OCI-M1 (cell line): Measurements from ENCODE around the gene VWA8.
"Not testable (repeated sequence)": the region's sequence is repeated elsewhere in the genome, so short reads cannot be mapped to it uniquely, and the experiment has no call there.

Source experiments
- DNase-seq: peaks from one replicate; lab custom pipeline; 2025; lab: John Stamatoyannopoulos, UW

The VWA8 gene

DNA sequence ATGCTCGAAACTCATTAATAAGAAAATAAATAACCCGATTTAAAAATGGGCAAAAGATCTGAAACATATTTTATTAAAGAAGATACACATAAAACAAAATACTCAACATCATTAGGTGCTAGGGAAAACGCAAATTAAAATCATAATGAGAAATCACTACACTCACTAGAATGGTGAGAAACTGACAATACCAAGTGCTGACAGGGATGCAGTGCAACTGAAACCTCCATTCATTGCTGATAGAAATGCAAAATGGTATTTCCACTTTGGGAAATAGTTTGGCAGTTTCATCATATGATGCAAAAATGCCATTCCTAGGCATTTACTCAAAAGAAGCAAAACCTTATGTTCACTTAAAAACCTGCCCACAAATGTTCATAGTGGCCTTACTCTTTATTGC is 278.1 kb downstream of the VWA8 start:
- DNase-seq, result no peak

DNA sequence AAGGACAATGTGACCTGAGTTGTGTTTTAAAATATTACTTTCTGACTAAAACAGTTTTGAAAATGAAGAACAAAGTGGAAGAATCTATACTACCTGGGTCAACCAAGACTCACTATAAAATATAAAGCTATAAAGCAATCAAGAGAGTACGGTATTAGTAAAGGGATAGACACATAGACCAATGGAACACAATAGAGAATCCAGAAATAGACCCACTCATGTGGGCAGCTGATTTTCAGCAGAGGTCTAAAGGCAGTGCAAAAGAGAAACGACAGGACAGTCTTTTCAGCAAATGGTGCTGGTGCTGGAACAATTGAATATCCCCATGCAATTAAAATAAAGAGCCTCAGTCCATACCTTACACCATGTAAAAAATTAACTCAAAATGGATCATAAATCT is 278.9 kb downstream of the VWA8 start:
- DNase-seq, result no peak

DNA sequence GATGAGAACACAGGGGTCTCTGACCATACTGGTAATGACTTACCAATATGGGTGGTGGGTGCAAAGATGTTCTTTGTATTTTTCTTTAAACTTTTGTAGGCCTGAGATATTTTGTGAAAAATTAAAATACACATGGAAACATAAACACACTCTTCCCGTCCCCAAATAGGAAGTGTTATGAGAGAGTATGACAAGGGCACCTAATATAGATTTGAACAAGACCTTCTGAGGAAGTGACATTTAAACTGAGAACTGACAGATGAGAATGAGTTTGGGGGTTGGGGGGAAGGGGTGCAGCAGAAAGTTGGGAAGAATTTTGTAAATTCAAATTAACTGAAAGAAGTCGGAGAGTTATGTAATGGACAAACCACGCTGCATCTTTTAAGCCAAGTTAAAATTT is 279.3 kb downstream of the VWA8 start:
- DNase-seq, result no peak

DNA sequence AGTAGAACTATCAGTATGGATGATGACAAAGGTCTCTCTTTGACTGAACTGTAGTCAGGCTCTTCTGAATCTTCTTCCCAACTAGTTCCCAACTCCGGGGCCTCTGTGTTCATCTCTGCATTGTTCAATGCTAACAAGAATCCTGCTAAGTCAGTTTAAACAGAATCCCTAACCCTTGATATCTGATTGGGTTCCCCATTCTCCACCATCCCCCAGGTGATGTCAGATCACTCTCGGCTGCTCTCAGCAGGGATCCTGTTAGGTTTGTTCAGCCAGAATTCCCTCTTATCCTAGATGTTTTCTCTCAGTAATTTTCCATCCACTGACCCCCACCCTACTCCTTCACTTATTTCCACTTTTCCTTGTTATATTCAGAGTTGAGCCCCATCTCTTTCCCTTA is 280.0 kb downstream of the VWA8 start:
- DNase-seq, result no peak

DNA sequence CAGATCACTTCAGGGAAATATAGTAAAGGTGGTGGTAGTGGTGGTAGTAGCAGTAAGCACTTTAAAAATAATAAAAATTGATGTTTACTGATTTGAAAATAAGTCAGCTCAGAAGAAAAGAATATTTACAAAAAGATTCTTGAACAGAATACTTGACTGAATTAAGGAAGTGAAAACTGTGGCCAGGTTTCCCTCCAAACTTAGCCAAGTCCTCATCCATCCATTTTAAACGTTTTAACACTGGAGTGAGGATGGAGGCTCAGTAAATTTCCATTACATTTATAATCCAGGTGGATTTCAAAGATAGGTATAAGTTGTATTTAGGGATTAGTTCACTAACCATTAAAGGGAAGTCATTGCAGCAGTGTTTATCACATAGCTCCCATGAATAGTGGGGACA is 282.1 kb downstream of the VWA8 start:
- DNase-seq, result no peak

DNA sequence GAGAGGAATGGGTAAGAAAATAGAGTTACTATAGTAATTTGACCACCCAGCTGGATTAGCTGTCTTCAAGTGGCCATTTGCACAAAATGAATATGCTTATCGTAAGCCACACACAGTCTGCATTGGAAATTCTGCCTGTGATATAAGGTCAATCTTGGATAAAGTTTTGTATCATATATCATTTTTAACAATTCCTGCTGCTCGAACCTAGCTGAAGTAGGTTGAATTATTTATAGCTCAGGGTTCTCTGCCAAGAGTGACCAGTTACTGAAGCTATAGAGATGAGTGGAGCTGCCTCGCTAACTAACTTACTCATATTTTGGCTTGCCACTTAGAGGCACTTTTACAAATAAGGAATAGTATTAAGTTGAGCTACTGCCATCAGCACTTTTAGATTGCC is 282.7 kb downstream of the VWA8 start:
- no peak for DNase-seq

DNA sequence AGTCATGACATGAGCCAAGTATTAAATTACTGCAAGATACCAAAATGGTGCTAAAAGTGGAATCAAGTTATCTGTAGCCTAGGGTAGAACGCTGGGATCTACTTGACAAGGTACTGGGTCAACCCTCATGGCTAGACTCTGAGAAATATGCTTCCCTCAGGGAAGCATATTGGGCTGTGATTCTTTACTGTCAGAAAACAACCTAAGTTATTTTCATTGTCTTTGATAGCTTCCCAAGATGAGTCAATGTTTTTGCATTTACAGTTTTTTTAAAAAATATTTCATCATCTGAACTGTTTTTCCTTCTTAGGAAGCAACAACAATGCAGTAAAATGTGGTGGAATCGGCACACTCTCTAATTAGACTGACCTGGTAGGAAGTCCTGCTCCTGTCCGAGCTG is 285.6 kb downstream of the VWA8 start:
- no peak for DNase-seq

DNA sequence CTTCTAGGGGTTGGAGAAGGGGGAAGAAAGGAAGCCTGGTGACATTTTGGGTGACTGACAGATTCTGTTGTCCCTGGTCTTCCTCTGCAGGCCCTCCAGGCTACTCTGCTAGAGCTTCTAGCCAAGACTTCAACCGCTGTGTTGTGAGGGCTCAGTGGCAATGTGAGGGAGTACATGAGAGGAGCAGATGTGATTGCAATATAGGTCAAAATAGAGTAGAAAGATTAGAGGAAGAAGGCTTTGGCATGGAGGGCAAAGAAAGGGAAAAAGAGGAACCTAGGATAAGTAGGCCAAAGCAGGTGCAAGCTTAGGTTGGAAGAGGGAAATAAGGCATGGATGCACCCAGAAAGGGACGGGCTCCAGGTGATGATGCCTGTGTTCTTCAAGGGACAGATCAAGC is 286.7 kb downstream of the VWA8 start:
- DNase-seq, result peak; percentile 31

DNA sequence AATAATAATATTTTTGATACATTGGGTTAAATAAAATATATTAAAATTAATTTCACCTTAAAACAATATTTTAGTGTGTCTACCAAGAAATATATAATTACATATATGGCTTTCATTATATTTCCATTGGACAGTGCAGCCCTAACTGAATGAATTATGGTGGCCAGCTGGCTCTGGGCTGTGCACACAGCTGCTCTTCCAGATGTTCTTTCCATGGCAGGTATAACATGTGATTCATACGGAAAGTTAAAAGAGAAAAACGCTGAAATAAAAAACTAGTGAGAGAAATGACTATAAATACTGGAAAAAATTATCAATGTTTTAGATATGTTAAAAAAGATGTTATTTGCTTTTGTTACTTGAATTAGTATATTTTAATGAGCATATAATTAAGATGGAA is 287.3 kb downstream of the VWA8 start:
- DNase-seq, result no peak

DNA sequence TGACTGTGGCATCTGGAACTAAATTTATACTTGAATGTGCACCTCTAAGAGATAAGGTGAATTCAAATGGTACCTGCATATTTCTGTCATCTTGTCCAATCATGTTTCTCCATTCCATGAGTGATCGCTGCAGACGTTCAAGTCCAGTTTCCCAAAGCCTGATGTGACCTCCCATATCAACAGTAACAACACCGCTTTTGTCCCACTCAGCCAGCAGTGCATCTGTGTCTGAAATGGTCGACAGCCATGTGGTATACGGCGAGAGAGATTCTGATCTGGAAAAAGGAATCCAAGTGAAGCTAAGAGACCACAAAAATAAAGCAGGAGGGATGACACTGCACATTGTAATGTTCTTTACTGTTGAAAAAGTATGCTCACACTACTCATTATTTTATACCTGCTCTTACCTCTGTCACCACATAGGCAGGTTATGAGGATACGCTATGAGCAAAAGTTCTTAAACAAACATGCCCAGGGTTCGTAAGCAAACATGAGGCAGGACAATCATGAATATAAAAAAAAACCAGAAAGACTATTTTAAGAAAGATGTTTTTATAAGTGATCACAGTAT is 290.0 kb downstream of the VWA8 start:
- no peak for DNase-seq

DNA sequence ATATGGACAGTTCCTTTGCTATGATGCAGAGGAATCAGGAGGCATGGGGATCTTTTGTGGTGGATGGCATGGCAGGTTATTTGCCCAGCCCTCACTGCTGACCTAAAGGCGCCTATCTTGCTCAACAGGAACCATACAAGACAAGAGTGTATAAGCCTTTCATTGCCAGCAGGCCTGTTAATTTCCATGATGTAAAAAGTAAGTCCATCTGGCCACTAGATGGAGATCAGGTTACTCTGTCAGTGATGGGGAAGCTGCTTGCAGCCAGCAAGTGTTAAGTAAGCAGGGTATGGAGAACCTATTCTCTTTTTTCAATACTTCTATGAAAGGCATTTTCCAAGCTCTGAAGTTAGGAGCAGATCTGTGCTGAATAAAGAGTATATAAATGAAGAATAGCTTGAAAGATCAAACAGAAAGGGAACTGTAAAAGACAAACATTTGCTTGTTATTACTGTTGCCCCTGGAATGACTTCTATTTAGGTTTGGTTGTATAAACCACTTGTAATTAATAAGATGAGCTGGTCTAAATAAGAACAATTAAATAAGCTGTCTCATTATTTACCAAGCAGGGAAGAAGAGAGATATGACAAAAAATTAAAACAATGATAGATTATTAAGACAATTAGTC is 292.7 kb downstream of the VWA8 start:
- DNase-seq, result peak; percentile 92

DNA sequence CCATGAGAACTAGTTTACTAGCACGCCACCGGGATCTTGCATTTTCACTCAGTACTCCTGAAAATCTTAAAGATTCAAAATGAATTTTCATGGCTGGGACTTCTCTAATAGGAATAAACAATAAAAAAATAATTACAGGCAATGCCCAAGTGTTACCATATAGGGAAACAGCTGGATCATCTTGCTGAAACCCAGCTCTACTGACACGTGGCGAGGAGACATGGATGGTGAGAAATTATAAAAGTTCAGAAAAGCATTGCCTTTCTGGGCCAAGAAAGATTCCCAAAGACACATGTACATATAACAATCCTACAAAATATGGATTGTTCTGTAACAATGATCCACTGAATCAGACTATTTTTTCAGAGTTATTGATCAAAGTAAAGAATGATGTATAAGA is 294.3 kb downstream of the VWA8 start:
- no peak for DNase-seq

DNA sequence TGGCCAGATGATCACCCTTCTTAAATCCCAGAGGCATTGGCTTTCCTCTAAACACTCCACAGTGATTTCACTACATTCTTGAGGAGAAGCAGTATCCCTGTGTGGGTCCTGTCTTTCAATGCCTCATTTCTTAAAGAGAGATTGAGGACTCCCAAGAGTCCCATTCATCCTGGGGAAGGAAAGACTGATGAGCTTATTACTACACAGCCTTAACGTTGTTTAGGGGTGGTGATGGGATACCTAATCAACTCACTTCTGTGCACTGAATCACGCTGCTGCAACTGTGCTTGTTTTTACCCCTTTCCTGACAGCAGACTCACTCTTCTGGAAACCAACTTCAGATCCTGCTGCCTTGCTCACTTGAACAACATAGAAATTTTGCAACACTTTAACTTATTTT is 300.5 kb downstream of the VWA8 start:
- DNase-seq, result no peak

DNA sequence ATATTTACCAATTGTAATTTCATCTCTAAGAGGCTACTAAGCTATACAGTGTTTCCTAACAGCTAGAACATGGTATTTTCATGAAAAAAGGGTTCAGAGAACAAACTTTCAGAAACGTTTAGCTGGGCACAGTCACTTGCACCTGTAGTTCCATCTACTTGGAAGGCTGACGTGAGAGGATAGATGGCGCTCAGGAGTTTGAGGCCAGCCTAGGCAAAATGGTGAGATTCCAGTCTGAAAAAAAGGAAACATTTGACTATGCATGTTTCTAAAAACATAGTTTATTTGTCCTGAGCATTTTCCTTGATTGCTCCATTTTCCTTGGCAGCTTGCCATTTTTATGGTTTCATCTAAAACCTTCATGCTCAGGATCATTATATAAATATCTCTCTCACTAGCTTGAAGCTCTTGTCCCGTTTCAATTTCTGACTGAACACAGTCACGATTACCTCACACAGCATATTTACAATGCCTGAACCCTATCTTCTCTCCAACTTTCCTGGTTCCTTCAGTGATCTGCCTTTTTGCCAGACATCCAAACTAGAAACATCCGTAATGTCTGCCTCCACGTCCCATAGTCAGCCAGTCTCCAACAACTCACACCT is 302.8 kb downstream of the VWA8 start:
- DNase-seq, result no peak

DNA sequence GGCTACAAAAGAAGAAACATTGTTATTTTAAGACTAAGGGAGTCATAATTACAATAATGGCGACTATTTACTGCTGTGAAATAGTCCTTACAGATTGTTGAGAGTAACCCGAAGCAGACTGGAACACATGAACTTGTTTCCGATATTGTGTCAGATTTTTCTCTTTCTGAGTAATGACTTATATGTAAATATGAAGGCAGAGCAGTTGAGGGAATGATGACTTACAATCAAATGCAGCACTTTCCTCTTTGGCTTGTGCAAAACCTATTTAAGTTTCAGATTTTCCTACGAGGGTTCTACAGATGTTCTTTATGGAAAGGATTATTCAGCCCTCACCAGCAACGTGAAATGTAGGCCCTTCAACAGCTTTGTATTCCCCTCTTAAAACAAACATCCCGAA is 304.9 kb downstream of the VWA8 start:
- DNase-seq, result no peak

DNA sequence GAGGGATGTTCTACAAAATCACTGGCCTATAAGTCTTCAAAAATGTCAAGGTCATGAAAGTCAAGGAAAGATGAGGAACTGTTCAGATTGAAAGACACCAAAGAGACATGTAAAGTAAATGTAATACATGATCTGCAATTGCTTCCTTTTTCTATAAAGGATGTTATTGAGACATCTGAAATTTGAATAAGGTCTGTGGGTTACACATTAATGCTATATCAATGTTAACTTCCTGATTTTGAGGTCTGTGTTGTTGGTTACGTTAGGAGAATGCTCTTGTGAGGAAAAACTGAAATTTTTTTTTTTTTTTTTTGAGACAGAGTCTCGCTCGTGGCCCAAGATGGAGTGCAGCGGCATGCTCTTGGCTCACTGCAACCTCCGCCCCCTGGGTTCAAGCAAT is 306.1 kb downstream of the VWA8 start:
- DNase-seq, result no peak

DNA sequence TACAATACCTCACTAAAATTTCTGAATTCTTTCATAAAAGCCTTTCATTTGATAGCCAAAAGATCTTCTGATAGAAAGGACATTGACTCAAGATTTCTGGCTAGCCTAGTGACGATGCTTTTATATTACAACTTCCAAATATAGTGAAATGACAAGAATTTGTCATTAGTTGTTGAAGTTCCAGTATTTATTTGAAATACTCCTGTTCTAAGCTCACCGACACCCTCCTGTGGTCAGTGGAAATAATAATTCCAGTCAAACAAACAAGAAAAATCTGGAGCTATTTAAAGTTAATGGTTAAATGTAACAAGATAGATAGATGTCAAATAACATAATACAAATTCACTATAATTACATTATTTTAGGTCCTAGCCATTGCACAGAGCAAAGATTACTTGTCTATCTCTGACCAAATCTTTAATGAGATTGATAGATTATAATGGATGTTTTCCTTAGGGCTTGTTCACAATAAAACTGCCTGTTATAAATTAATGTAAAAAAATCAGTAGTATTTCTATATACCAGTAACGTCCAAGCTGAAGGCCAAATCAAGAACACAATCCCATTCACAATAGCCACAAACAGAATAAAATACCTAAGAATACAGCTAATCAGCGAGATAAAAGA is 308.1 kb downstream of the VWA8 start:
- DNase-seq, result peak; percentile 54

DNA sequence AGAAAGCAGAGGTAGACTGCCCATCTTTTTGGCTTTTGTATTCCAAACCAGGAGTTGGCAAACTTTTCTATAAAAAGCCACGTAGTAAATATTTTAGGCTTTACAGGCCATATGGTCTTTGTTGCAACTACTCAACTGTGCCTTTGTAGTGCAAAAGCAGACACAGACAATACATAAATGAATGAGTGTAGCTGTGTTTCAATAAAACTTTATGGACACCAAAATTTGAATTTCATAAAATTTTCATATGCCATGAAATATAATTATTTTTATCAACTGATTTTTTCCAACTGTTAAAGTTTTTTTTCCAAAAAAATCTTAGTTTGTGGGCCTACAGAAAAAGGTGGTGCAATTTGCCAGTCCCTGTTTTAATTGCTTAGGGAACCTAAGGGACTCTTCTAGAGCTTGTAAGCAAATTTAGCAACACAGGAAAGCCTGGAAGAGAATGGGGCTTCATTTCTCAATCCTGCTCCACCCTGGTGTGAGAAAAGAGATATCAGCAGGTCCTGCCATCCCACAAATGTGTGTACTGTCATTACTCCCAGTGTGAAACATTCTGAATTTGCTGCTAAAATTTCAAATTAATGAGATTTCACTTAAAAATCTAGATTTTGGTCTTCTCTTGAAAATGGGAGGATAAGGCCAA is 309.4 kb downstream of the VWA8 start:
- DNase-seq, result no peak

DNA sequence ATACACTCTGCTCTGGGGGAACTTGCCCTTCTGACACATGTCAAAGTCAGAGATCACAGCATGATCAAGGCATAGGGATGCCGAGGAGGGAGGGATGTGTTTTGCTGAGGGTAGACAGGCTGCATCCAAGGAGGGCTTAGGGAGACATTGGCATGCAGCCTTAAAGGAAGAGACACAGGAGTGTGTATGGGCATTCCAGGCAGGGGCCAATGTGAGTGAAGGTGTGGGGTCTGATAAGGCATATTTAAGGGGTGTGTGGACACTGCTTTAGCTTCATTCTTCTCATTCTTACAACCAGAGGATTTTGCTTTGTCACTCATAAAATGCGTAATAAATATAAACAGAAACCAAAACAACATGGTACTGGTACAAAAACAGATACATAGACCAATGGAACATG is 310.2 kb downstream of the VWA8 start:
- no peak for DNase-seq

DNA sequence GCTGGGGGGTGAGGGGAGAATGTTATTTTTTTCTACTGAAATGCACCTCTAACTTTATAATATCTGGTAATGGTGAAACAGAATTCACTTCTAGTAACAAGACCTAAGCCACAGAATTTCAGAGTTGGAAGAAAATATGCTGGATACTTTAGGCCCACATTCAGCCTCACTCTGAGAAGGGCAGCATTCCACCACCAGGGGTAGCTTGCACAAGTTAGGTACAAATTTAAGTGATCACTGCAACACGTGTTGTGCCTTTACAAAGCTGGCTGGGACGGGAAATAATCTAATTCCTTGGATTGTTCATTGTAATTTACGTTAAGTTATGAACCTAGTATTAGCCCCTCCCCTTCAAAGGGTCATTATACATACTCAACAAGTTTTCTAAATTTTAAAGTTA is 311.2 kb downstream of the VWA8 start:
- no peak for DNase-seq

DNA sequence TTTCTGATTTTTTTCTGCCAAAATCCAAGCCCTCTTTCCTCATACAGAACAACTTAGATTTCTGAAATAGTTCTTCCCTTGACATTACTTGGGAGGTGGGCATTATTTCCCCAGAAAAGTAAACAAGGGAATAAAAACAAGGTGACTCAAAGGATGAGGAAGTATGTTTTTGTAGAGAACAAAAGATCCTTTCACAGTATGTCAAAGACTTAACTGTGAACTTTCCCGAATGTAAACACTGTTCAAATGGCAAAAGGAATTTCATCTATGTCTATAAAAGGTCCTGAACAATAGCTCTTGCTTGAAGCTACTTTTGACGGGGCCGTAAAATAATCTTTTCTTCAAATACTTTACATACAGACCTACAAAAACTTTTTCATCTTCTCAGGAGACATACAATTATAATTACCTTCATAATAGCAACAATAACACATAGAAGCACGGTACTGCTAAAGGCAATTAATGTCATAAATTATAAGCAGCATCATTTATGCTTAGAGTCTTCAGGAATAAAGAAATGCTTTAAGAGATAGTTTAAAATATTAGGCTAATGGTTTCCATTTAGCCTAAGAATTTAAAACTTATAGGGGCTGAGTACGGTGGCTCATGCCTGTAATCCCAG is 312.5 kb downstream of the VWA8 start:
- DNase-seq, result no peak

DNA sequence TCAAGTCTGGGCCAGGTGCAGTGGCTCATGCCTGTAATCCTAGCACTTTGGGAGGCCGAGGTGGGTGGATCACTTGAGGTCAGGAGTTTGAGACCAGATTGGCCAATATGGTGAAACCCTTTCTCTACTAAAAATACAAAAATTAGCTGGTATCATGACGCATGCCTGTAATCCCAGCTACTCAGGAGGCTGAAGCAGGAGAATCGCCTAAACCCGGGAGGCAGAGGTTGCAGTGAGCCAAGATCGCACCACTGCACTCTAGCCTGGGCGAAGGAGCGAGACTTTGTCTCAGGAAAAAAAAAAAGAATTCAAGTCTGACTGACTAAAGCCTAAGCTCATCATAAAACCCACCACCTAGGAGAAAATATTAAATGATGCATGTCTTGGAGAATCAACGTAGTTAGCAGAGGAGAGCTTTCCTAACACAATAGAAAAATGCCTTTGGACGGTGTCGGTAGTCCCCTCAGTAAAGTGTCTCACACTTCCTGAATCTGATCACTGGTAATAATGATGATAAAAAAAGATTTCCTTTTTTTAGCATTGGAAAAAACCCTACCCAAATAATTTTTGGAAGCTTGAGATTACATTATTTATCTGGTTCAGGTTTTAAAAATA is 313.1 kb downstream of the VWA8 start:
- not testable (repeated sequence) for DNase-seq
